SH-SY5Y (cell line): Measurements from ENCODE around the gene LRFN5.

Experiments used
- GATA2 ChIP-seq: IDR thresholded peaks from 2 replicates; pipeline ENCODE4 v1.6.1; 2011; ENCODE audit warnings: mild to moderate bottlenecking, low read depth, low read length
- GATA3 ChIP-seq: IDR thresholded peaks from 2 replicates; pipeline ENCODE4 v1.6.1; 2011; ENCODE audit warnings: low read depth, mild to moderate bottlenecking, low read length, moderate library complexity

DNA sequence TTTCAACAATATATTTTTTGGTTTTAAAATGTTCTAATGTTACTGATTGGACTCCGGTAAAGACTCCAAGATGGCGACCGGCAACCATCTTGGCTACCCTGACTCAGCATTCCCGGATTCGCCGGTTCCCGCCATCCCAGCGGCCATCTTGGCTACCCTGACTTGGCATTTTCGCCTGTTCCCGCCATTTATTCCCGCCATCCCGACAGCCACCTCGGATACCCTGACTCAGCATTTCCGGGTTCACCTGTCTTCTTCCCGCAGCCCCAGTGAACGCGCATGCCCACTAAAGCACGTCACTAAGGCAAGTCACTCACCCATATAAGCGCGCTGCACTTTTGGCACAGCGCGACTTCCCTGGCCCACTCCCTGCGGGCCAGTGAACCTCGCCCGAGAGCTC lies 9.0 kb upstream of the LRFN5 start:
- no peak for TF ChIP-seq GATA2
- no peak for TF ChIP-seq GATA3
